Breast epithelium (tissue), 3 donors: Measurements from ENCODE around the gene DAB2IP.

ENCODE experiments used
- CTCF ChIP-seq, 3 donors: fragments of 450-650 bp; IDR thresholded peaks; one replicate each; pipeline ENCODE4 v1.5.1; 2016 to 2017; ENCODE audit warnings: antibody characterized with exemption in 3 of 3, mild to moderate bottlenecking in 3 of 3, moderate library complexity in 3 of 3
- POLR2A ChIP-seq: fragments of 450-650 bp; IDR thresholded peaks from one replicate; pipeline ENCODE4 v1.6.1; 2016; ENCODE audit warnings: antibody characterized with exemption, mild to moderate bottlenecking, moderate library complexity
- POLR2AphosphoS5 ChIP-seq, 3 donors: sonication (generic); formaldehyde crosslinking; IDR thresholded peaks; one replicate each; pipeline ENCODE4 v1.6.1; 2017; ENCODE audit warnings: antibody characterized with exemption in 3 of 3

DNA sequence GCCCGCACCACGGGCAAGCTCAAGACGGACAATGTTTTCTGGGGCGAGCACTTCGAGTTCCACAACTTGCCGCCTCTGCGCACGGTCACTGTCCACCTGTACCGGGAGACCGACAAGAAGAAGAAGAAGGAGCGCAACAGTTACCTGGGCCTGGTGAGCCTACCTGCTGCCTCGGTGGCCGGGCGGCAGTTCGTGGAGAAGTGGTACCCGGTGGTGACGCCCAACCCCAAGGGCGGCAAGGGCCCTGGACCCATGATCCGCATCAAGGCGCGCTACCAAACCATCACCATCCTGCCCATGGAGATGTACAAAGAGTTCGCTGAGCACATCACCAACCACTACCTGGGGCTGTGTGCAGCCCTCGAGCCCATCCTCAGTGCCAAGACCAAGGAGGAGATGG lies 108.6 kb downstream of the DAB2IP start:
- TF ChIP-seq CTCF (IDR thresholded peaks at IDR 0.05) (no peak), POLR2AphosphoS5 (IDR thresholded peaks at IDR 0.05) (no peak), POLR2A (no peak)
